Right atrium auricular region (tissue), 2 donors: ENCODE results near the gene PCBP2. TPM values are rescaled to one million over a fixed set of nuclear protein-coding genes. Genes with fewer than 3 reads are reported as not detected.
"Not testable (repeated sequence)": the region's sequence is repeated elsewhere in the genome, so short reads cannot be mapped to it uniquely, and the experiment has no call there.

Experiments used
- DNase-seq: peaks from one replicate; pipeline ENCODE4 v3.0.0-alpha.2; 2019; ENCODE audit warnings: low spot score
- H3K27ac ChIP-seq, 2 donors: fragments of 200-600 bp; sonication (generic); 1 replicate in 1 of 2; 2 replicates in 1 of 2; pipeline ENCODE4 v1.5.1; 2016 to 2019
- H3K27me3 ChIP-seq, 2 donors: fragments of 200-600 bp; sonication (generic); one replicate each; pipeline versions ENCODE4 v1.5.1 to v1.6.0; 2017 to 2019
- H3K36me3 ChIP-seq: fragments of 200-600 bp; sonication (generic); one replicate; pipeline ENCODE4 v1.5.1; 2016
- H3K4me1 ChIP-seq, 2 donors: fragments of 200-600 bp; sonication (generic); one replicate each; pipeline versions ENCODE4 v1.5.1 to v1.6.0; 2017 to 2019
- H3K4me3 ChIP-seq, 2 donors: fragments of 200-600 bp; sonication (generic); 1 replicate in 1 of 2; 2 replicates in 1 of 2; pipeline ENCODE4 v1.5.1; 2017 to 2019; ENCODE audit warnings: mild to moderate bottlenecking in 1 of 2, moderate library complexity in 1 of 2
- H3K9me3 ChIP-seq, 2 donors: fragments of 200-600 bp; sonication (generic); one replicate each; pipeline ENCODE4 v1.5.1; 2019
- CTCF ChIP-seq, 2 donors: fragments of 200-600 bp; sonication (generic); IDR thresholded peaks; one replicate each; pipeline ENCODE4 v1.5.1; 2019; ENCODE audit warnings: antibody characterized with exemption in 2 of 2
- total RNA-seq, 2 donors: library from RNA; depleted of rRNA; stranded (reverse); fragments of >200 nt; gene quantifications; one replicate each; pipeline ENCODE4 v1.1.0, GENCODE V29; 2016

The PCBP2 gene
- total RNA-seq, 2 donors from 2014 or later = 288 to 378 TPM

GRCh38 chr12:53418221-53418620, 33.7 kb upstream of the PCBP2 start:
- peaks cover 0 to 23% of the 10 kb centered on the region in 2 donors for H3K4me1 ChIP-seq
- TF ChIP-seq CTCF (IDR thresholded peaks at IDR 0.05) = no peak

GRCh38 chr12:53419756-53420155, 32.1 kb upstream of the PCBP2 start:
- no peak for TF ChIP-seq CTCF (IDR thresholded peaks at IDR 0.05)
- Histone ChIP-seq H3K4me3 (no peak overlapping the region), H3K9me3 (no peaks in the 10 kb centered on the region)

More at GRCh38 chr12:53418221-53418620, 33.7 kb upstream of the PCBP2 start:
- H3K27ac ChIP-seq = no peak overlapping the region
- DNase-seq = no peak
- H3K36me3 ChIP-seq = peaks cover 5% of the 10 kb centered on the region
- H3K9me3 ChIP-seq = no peaks in the 10 kb centered on the region
- no peaks in the 10 kb centered on the region for H3K27me3 ChIP-seq
- no peak overlapping the region for H3K4me3 ChIP-seq

DNA sequence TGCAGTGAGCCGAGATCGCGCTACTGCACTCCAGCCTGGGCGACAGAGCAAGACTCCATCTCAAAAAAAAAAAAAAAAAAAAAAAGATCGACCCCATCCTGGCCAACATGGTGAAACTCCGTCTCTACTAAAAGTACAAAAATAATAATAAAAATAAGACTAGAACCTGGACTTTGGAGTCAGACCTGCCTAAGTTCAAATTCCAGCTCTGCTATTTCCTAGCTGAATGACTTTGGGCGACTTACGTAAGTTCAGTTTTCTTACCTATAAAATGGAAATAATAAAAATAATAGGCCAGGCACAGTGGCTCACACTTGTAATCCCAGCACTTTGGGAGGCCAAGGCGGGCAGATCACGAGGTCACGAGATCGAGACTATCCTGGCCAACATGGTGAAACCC, 29.7 kb upstream of the PCBP2 start:
- not testable (repeated sequence) for DNase-seq, H3K36me3 ChIP-seq, H3K9me3 ChIP-seq, H3K4me3 ChIP-seq, H3K27me3 ChIP-seq, H3K27ac ChIP-seq
- peaks cover 0 to 11% of the 10 kb centered on the region in 2 donors for H3K4me1 ChIP-seq

More at GRCh38 chr12:53419756-53420155, 32.1 kb upstream of the PCBP2 start:
- peaks cover 0 to 19% of the 10 kb centered on the region in 2 donors for H3K4me1 ChIP-seq
- H3K36me3 ChIP-seq = no peaks in the 10 kb centered on the region
- no peak overlapping the region for H3K27ac ChIP-seq
- DNase-seq = no peak
- H3K27me3 ChIP-seq = no peaks in the 10 kb centered on the region

DNA sequence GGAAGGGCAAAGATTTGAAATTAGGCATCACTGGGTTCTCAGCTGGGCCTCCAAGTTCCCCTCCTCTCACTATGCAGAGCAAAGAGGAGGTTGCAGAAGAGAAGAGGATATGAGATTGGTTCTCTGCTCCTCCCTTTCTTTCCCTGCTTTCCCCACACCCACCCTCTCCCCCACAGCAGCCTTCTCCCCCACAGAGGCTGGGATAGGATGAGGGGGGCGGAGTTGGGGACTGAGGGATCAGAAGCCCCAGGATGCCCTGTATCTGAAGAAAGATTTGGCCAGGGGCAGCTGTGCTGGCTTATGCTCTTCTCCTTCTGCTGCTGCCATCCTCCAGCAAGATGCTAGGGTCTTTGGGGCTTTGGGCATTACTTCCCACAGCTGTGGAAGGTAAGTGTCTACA, 28.3 kb upstream of the PCBP2 start, which contains the start of gene AMHR2:
AMHR2 (plus strand) TSS at position 259 of the 400 bp plus-strand sequence; CDS start at position 339, 80 bp downstream.
- Histone ChIP-seq H3K27ac (no peak within 1 kb of the TSS), H3K4me1 (peaks cover 0 to 11% of the 10 kb centered on the region in 2 donors), H3K4me3 (no peak within 1 kb of the TSS), H3K27me3 (no peaks in the 10 kb centered on the region), H3K36me3 (no peaks in the 10 kb centered on the region), H3K9me3 (no peaks in the 10 kb centered on the region)
- no peak for DNase-seq
- TF ChIP-seq CTCF (IDR thresholded peaks at IDR 0.05) = no peak

DNA sequence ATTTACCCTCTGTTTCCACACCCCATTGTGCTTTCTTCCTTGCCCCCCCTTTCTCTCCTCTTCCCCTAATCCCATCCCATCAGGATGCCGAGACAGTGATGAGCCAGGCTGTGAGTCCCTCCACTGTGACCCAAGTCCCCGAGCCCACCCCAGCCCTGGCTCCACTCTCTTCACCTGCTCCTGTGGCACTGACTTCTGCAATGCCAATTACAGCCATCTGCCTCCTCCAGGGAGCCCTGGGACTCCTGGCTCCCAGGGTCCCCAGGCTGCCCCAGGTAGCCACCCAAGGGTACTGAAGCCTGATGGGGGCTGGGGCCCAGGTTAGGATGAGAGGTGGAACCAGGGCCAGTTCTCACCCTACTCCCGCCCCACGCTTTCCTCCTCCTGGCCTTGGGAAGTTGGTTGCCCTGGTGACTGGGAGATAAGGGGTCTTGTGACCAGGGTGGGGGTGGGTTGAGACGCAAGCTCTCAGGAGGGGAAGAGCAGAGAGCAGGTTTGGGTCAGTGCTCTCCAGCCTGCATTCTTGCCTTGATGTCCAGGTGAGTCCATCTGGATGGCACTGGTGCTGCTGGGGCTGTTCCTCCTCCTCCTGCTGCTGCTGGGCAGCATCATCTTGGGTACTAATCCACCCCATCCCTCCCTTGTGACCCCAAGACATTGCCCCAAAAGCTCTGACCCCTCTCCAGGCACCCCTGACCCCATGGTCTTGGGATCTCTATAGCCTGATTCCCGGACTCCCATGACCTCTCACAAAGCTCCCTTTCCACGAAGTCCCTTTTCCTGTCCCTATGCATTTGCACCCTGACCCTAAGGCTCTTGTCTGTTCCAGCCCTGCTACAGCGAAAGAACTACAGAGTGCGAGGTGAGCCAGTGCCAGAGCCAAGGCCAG, 27.0 kb upstream of the PCBP2 start:
- Histone ChIP-seq H3K4me1 (peaks cover 0 to 11% of the 10 kb centered on the region in 2 donors), H3K27me3 (no peaks in the 10 kb centered on the region), H3K36me3 (no peaks in the 10 kb centered on the region), H3K27ac (no peak overlapping the region), H3K4me3 (no peak overlapping the region), H3K9me3 (no peaks in the 10 kb centered on the region)
- TF ChIP-seq CTCF (IDR thresholded peaks at IDR 0.05) = no peak
- no peak for DNase-seq

GRCh38 chr12:53425515-53426150, 26.3 kb upstream of the PCBP2 start:
- Histone ChIP-seq H3K9me3 (no peaks in the 10 kb centered on the region), H3K4me1 (peaks cover 0 to 11% of the 10 kb centered on the region in 2 donors), H3K27me3 (no peaks in the 10 kb centered on the region), H3K36me3 (no peaks in the 10 kb centered on the region), H3K4me3 (no peak overlapping the region), H3K27ac (no peak overlapping the region)
- no peak for TF ChIP-seq CTCF (IDR thresholded peaks at IDR 0.05)
- DNase-seq = no peak
